CD4-positive, alpha-beta T cell (primary cell): ENCODE data around the gene FRMD8. TPM values are rescaled to one million over a fixed set of nuclear protein-coding genes. Genes with fewer than 3 reads are reported as not detected.

Source experiments
- ATAC-seq: fragments of 200-7000 bp; cut with Tn5 transposase; one replicate; pipeline ENCODE4 v1.10.0; 2022; ENCODE audit warnings: mild to moderate bottlenecking; ENCODE audit not compliant: poor library complexity
- CTCF ChIA-PET: fragments of 350-600 bp; sonication (Branson Sonifier 250); formaldehyde crosslinking; loops from one replicate; lab custom pipeline; 2021; ENCODE audit warnings: antibody characterized with exemption, inconsistent platforms; lab: Charles Lee
- POLR2A ChIA-PET: fragments of 350-600 bp; sonication (Branson Sonifier 250); formaldehyde crosslinking; loops from one replicate; lab custom pipeline; 2021; ENCODE audit warnings: antibody characterized with exemption, inconsistent platforms; lab: Charles Lee
- DNase-seq, 14 experiments: peaks; one replicate each; pipeline ENCODE4 v3.0.0-alpha.2; 2013 to 2020; ENCODE audit warnings: mixed read lengths in 2 of 14
- H3K27ac ChIP-seq, 2 donors: one replicate each; pipeline versions ENCODE4 v1.5.1 to v1.7.0; 2013; ENCODE audit warnings: low read length in 2 of 2, low read depth in 1 of 2, mild to moderate bottlenecking in 1 of 2
- H3K27me3 ChIP-seq, 2 experiments: 1 replicate in 1 of 2; 2 replicates in 1 of 2; pipeline versions ENCODE4 v1.6.1 to v1.7.0; 2013; ENCODE audit warnings: low read length in 2 of 2, control low read depth in 1 of 2, mild to moderate bottlenecking in 1 of 2, moderate library complexity in 1 of 2; ENCODE audit not compliant: insufficient read depth in 2 of 2, control insufficient read depth in 1 of 2
- H3K36me3 ChIP-seq: one replicate; pipeline ENCODE4 v1.6.1; 2013; ENCODE audit warnings: low read length, control low read depth; ENCODE audit not compliant: insufficient read depth
- H3K4me1 ChIP-seq: one replicate; pipeline ENCODE4 v1.6.1; 2013; ENCODE audit warnings: low read length, control low read depth; ENCODE audit not compliant: insufficient read depth
- H3K4me3 ChIP-seq: one replicate; pipeline ENCODE4 v1.5.1; 2013; ENCODE audit warnings: mild to moderate bottlenecking, low read length, moderate library complexity
- H3K9me3 ChIP-seq, 2 experiments: 1 replicate in 1 of 2; 2 replicates in 1 of 2; pipeline versions ENCODE4 v1.6.1 to v1.7.0; 2013; ENCODE audit warnings: low read length in 2 of 2, mild to moderate bottlenecking in 2 of 2, control low read depth in 1 of 2, moderate library complexity in 1 of 2; ENCODE audit not compliant: control insufficient read depth in 1 of 2, insufficient read depth in 1 of 2
- H3K27ac Mint-ChIP-seq: one replicate; pipeline ENCODE4 v1.8.0; 2020; ENCODE audit warnings: mixed read lengths
- H3K27me3 Mint-ChIP-seq: one replicate; pipeline ENCODE4 v1.8.0; 2021; ENCODE audit warnings: mixed read lengths
- H3K36me3 Mint-ChIP-seq: one replicate; pipeline ENCODE4 v1.8.0; 2021; ENCODE audit warnings: low read depth, mixed read lengths
- H3K4me1 Mint-ChIP-seq: one replicate; pipeline ENCODE4 v1.8.0; 2021; ENCODE audit warnings: low read depth, mixed read lengths
- H3K4me3 Mint-ChIP-seq: one replicate; pipeline ENCODE4 v1.8.0; 2020; ENCODE audit warnings: mild to moderate bottlenecking, mixed read lengths
- H3K9me3 Mint-ChIP-seq: one replicate; pipeline ENCODE4 v1.8.0; 2020; ENCODE audit warnings: mixed read lengths
- CTCF ChIP-seq: fragments of 200-600 bp; IDR thresholded peaks from one replicate; pipeline ENCODE4 v1.8.0; 2022; ENCODE audit warnings: antibody characterized with exemption, mild to moderate bottlenecking
- intact Hi-C, 2 experiments: fragments of 100-400 bp; cut with DNase I in 1 of 2; cut with micrococcal nuclease in 1 of 2; formaldehyde crosslinking; loops; one replicate each; pipeline versions ENCODE4 v1.15.1 to v1.9.0; 2023 to 2025; cut with DNase I, micrococcal nuclease
- total RNA-seq, 174 experiments: library from RNA in 2 of 174; stranded (reverse) in 2 of 174; gene quantifications; one replicate each; pipeline ENCODE4 v1.2.3 and lab custom pipeline; 2021 to 2026

Gene FRMD8
- total RNA-seq, 2 experiments from 2014 or later, result 19.4 to 25.3 TPM

GRCh38 chr11:65425971-65426838 is 39.8 kb downstream of the FRMD8 start:
- ChIA-PET POLR2A (interaction anchor here (0.7 to 20.7 kb wide), 20 partner anchors 8 to 863 kb away, joined by 3 to 3042 read pairs (median 8); partner anchors contain the start of genes EHBP1L1, FAM89B, FRMD8 and MALAT1), CTCF (interaction anchor here (1.2 to 3.1 kb wide), 6 partner anchors 10 to 76 kb away, joined by 3 to 22 read pairs (median 5); partner anchors contain the start of genes MALAT1 and SLC25A45)
- H3K27me3 Mint-ChIP-seq, result no peaks in the 10 kb centered on the region
- H3K27ac Mint-ChIP-seq, result peak overlapping the region; percentile 96
- peak; percentile 45 for ATAC-seq
- Histone ChIP-seq H3K36me3 (peaks cover 21% of the 10 kb centered on the region), H3K4me1 (peaks cover 55% of the 10 kb centered on the region), H3K27me3 (no peaks in the 10 kb centered on the region), H3K9me3 (no peaks in the 10 kb centered on the region), H3K4me3 (peak overlapping the region; percentile 86), H3K27ac (peak overlapping the region; percentile 99)
- DNase-seq, result peak in 4 of 14 experiments; percentile 32 to 90 (median 87)
- peaks cover 70% of the 10 kb centered on the region for H3K4me1 Mint-ChIP-seq
- H3K36me3 Mint-ChIP-seq, result peaks cover 63% of the 10 kb centered on the region
- intact Hi-C loops, result loop anchor here (1.0 to 2.0 kb wide), 2 partner anchors 71 kb away; no protein-coding TSS in a partner anchor
- peak overlapping the region; percentile 92 for H3K4me3 Mint-ChIP-seq
- no peaks in the 10 kb centered on the region for H3K9me3 Mint-ChIP-seq
- TF ChIP-seq CTCF, result no peak

- POLR2A ChIA-PET, result interaction anchor here (3.6 to 20.7 kb wide), 4 partner anchors 10 to 76 kb away, joined by 23 to 3042 read pairs (median 242); partner anchors contain the start of genes FRMD8, MALAT1, NEAT1 and SLC25A45
- DNase-seq (peak in 11 of 14 experiments; percentile 16 to 63 (median 43)), ATAC-seq (no peak)
- Histone ChIP-seq H3K4me1 (peaks cover 50% of the 10 kb centered on the region), H3K27ac (peak overlapping the region; percentile 99), H3K9me3 (no peaks in the 10 kb centered on the region), H3K36me3 (peaks cover 21% of the 10 kb centered on the region), H3K4me3 (peak overlapping the region; percentile 86), H3K27me3 (no peaks in the 10 kb centered on the region)
- Mint-ChIP-seq H3K36me3 (peaks cover 67% of the 10 kb centered on the region), H3K27ac (peak overlapping the region; percentile 96), H3K4me1 (peaks cover 77% of the 10 kb centered on the region), H3K9me3 (no peaks in the 10 kb centered on the region), H3K27me3 (no peaks in the 10 kb centered on the region), H3K4me3 (peak overlapping the region; percentile 92)
- intact Hi-C loops, result no loop called here
- CTCF ChIA-PET, result interaction anchor here (2.2 to 3.1 kb wide), 2 partner anchors 11 kb away, joined by 9 to 22 read pairs; no protein-coding TSS in a partner anchor
- no peak for TF ChIP-seq CTCF
These were observed 40.6 kb downstream of the FRMD8 start for GRCh38 chr11:65426839-65427690.
